ENCODE measurements around the gene SLC1A5.

Gene SLC1A5

DNA sequence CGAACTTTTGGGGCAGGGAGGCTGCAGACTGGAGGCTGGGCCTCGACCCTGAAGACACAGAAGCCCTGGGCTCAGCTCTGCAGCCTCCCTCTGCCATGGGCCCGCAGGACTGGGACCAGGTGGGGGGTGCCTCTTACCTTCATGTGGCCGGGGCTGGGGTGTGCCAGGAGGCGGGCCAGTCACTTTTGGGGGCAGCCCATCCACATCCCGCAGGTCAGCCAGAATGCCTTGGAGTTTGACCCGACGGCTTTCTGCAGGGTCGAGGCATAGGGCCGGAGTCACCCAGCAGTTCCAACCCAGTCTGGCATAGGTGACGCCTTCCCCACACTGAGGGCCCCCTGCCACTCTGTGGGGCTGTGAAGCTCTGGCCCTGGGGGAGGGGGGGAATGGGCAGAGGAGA is 60.6 kb downstream of the SLC1A5 start:
- no peak for DNase-seq (ENCODE audit: low read depth)
- TF ChIP-seq, protein P1, sequence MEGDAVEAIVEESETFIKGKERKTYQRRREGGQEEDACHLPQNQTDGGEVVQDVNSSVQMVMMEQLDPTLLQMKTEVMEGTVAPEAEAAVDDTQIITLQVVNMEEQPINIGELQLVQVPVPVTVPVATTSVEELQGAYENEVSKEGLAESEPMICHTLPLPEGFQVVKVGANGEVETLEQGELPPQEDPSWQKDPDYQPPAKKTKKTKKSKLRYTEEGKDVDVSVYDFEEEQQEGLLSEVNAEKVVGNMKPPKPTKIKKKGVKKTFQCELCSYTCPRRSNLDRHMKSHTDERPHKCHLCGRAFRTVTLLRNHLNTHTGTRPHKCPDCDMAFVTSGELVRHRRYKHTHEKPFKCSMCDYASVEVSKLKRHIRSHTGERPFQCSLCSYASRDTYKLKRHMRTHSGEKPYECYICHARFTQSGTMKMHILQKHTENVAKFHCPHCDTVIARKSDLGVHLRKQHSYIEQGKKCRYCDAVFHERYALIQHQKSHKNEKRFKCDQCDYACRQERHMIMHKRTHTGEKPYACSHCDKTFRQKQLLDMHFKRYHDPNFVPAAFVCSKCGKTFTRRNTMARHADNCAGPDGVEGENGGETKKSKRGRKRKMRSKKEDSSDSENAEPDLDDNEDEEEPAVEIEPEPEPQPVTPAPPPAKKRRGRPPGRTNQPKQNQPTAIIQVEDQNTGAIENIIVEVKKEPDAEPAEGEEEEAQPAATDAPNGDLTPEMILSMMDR (IDR thresholded peaks at IDR 0.05; ENCODE audit: insufficient read depth, low read depth, low read length, missing control alignments), result no peak
- no peak overlapping the region for H3K4me3 ChIP-seq (ENCODE audit: low read length)

DNA sequence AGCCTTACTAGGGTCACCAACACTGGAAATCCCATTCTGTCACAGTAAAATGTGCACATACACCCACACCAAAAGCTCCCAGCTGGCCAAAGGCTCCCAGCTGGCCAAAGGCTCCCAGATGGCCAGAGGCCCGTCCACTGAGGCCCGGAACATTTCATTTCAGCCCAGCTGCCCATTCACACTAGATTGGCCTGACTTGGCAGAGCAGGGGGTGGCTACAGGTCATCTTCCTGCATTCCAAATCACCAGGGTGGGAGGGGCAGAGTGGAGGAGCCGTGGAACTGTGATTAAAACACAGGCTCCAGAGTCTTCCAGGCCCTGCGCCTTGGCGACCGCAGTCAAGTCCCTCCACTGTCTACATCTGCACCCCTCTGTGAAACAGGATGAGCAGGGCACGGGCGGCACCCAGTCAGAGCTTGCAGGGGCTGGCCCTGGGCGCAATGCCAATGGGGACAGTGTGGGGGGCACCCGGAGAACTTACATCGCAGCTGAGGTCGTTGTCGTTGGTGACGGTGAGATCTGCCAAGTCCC is 61.4 kb downstream of the SLC1A5 start:
- TF ChIP-seq, protein P1 (IDR thresholded peaks at IDR 0.05; ENCODE audit: insufficient read depth, low read depth, low read length, missing control alignments), result no peak
- no peak for DNase-seq (ENCODE audit: low read depth)
- no peak overlapping the region for H3K4me3 ChIP-seq (ENCODE audit: low read length)

DNA sequence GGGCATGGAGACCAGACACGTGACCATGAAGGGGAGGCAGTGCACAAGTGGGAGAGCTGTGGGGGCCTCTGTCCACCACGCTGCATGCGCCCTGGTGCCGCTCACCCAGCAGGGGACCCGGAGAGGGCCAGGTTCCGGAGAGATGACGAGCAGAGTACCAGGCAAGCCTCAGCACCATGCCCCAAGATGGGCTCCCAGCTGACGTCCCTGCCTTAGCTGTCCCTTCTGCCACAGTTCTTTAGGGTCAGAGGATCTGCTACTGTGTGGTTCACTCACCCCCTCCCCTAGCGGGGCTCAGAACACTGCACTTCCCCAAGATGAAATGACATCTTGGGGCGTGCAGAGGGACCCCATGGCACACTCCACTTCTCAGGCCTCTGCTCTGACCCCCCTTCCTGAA is 61.8 kb downstream of the SLC1A5 start:
- TF ChIP-seq, protein P1 (IDR thresholded peaks at IDR 0.05; ENCODE audit: insufficient read depth, low read depth, low read length, missing control alignments), result no peak
- no peak overlapping the region for H3K4me3 ChIP-seq (ENCODE audit: low read length)
- DNase-seq (ENCODE audit: low read depth), result no peak

DNA sequence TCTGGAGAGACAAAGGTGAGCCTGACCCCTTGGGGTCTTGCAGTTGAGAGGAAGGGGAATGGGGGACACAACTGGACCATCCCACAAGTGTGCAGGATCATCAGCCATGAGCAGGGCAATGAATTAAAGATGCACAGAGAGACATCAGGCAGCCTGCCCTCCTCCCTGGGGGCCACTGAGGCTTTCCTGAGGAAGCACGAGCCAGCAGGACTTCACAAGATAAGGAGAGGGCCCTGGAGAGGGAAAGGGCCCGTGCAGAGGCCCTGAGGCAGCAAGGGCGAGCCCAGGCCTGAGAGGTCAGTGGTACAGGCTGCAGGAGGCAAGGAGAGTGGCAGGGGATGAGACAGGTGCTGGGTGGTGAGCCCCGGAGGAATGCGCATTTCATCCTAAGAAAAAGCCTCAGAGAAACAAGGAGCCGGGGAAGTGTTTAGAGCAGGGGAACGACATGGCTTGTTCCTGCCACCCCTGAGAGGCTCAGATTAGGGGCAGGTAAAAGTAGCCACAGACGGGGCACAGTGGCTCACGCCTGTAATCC is 62.5 kb downstream of the SLC1A5 start:
- DNase-seq (ENCODE audit: low read depth), result no peak
- TF ChIP-seq, protein P1 (IDR thresholded peaks at IDR 0.05; ENCODE audit: insufficient read depth, low read depth, low read length, missing control alignments), result no peak
- H3K4me3 ChIP-seq (ENCODE audit: low read length), result no peak overlapping the region

DNA sequence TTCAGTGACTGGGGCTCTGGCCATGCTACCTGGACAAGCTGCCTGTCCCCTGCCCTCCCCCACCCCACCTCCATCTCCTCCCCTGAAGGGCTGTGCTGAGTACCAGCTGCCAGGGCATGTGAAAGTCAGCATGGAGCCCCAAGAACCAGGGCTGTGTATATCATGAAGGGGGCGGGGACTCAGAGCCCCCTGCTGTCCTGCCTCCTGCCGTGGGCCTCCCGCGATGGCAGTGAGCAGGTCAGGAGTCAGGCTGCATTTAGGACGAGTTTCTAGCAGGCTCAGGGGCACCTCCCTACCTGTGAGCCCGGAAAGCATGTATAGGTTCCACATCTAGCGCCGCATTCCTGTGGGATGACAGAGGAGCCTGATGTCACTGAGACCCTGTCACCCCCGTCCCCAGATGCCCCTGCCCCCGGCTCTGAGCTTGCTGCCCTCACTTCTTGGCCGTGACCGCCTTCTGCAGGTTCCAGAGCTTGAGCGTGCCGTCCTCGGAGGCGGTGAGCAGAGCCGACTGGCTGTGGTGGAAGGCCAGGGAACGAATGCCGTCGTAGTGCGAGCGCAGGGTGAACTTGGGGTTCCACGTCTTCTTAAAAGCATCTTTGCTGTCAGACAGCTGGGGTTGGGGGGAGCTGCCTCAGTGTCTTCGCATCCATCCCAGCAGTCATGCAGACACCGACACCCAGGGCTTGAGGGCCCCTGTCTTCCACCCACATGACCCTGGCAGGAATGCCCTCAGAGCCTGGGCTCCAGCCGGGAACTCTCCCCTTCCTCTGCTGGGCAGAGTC is 63.2 kb downstream of the SLC1A5 start:
- H3K4me3 ChIP-seq (ENCODE audit: low read length), result no peak overlapping the region
- DNase-seq (ENCODE audit: low read depth), result no peak
- TF ChIP-seq, protein P1 (IDR thresholded peaks at IDR 0.05; ENCODE audit: insufficient read depth, low read depth, low read length, missing control alignments), result no peak

Data from epithelial cell of esophagus (primary cell).